ENCODE measurements around the gene BPIFB3.

Gene BPIFB3

GRCh38 chr20:33064572-33065287 is 11.0 kb downstream of the BPIFB3 start:
- no peak for DNase-seq

GRCh38 chr20:33065785-33066184 is 12.1 kb downstream of the BPIFB3 start:
- no peak for DNase-seq

GRCh38 chr20:33067806-33068205 is 14.1 kb downstream of the BPIFB3 start:
- no peak for DNase-seq

- DNase-seq = no peak
These were observed 14.7 kb downstream of the BPIFB3 start for GRCh38 chr20:33068251-33068939.

- DNase-seq = no peak
These were observed 16.0 kb downstream of the BPIFB3 start for GRCh38 chr20:33069673-33070072.

GRCh38 chr20:33070111-33071053 is 16.7 kb downstream of the BPIFB3 start:
- no peak for DNase-seq

- DNase-seq = no peak
These were observed 17.5 kb downstream of the BPIFB3 start for GRCh38 chr20:33071198-33071597.

GRCh38 chr20:33072362-33072761 is 18.7 kb downstream of the BPIFB3 start:
- no peak for DNase-seq

GRCh38 chr20:33072813-33073212 is 19.1 kb downstream of the BPIFB3 start:
- no peak for DNase-seq

- DNase-seq = no peak
These were observed 21.0 kb downstream of the BPIFB3 start for GRCh38 chr20:33074675-33075074.

- no peak for DNase-seq
These were observed 21.6 kb downstream of the BPIFB3 start for GRCh38 chr20:33075281-33075680.

- DNase-seq = no peak
These were observed 23.1 kb downstream of the BPIFB3 start for GRCh38 chr20:33076662-33077372.

- no peak for DNase-seq
These were observed 25.6 kb downstream of the BPIFB3 start, which contains the start of gene BPIFB4 for GRCh38 chr20:33079259-33079658. Gene BPIFB4 (plus strand): TSS chr20:33079643. CDS start chr20:33081527, 1,884 bp downstream.

- no peak for DNase-seq
These were observed 27.9 kb downstream of the BPIFB3 start for GRCh38 chr20:33081411-33082154.

- DNase-seq = no peak
These were observed 28.8 kb downstream of the BPIFB3 start for GRCh38 chr20:33082546-33082945.

GRCh38 chr20:33083544-33084340 is 30.0 kb downstream of the BPIFB3 start:
- DNase-seq = no peak

- no peak for DNase-seq
These were observed 31.0 kb downstream of the BPIFB3 start for GRCh38 chr20:33084722-33085121.

GRCh38 chr20:33086052-33086722 is 32.5 kb downstream of the BPIFB3 start:
- DNase-seq = no peak

- no peak for DNase-seq
These were observed 37.4 kb downstream of the BPIFB3 start for GRCh38 chr20:33091147-33091546.

- DNase-seq = no peak
These were observed 38.0 kb downstream of the BPIFB3 start for GRCh38 chr20:33091693-33092092.
